Calu3 (cell line): ENCODE measurements around the gene CLCNKA. TPM values are rescaled to one million over a fixed set of nuclear protein-coding genes. Genes with fewer than 3 reads are reported as not detected.

Experiments used
- BruUV-seq: library from RNA; stranded (reverse); fragments of 400-500 nt; replicated peaks from 2 replicates; lab custom pipeline; 2021; lab: Mats Ljungman, UMichigan
- CTCF ChIA-PET: fragments of 300-600 bp; sonication (Branson Sonifier 250); formaldehyde crosslinking; loops from one replicate; lab custom pipeline; 2022; ENCODE audit warnings: antibody characterized with exemption; lab: Charles Lee
- DNase-seq: peaks from one replicate; pipeline ENCODE4 v3.0.0; 2022
- H3K27ac Mint-ChIP-seq: one replicate; pipeline ENCODE4 v1.8.0; 2022; ENCODE audit warnings: mixed read lengths; ENCODE audit not compliant: unreplicated experiment
- H3K27me3 Mint-ChIP-seq: one replicate; pipeline ENCODE4 v1.8.0; 2022; ENCODE audit warnings: mixed read lengths; ENCODE audit not compliant: unreplicated experiment
- H3K36me3 Mint-ChIP-seq: one replicate; pipeline ENCODE4 v1.8.0; 2022; ENCODE audit warnings: mild to moderate bottlenecking, moderate library complexity, mixed read lengths; ENCODE audit not compliant: insufficient read depth, unreplicated experiment
- H3K4me1 Mint-ChIP-seq: one replicate; pipeline ENCODE4 v1.8.0; 2022; ENCODE audit warnings: mild to moderate bottlenecking, low read depth, mixed read lengths; ENCODE audit not compliant: unreplicated experiment
- H3K4me3 Mint-ChIP-seq: one replicate; pipeline ENCODE4 v1.8.0; 2022; ENCODE audit warnings: mild to moderate bottlenecking, low read depth, moderate library complexity, mixed read lengths; ENCODE audit not compliant: unreplicated experiment
- H3K9me3 Mint-ChIP-seq: one replicate; pipeline ENCODE4 v1.8.0; 2022; ENCODE audit warnings: low read depth, mixed read lengths; ENCODE audit not compliant: unreplicated experiment
- CTCF ChIP-seq: fragments of 200-600 bp; IDR thresholded peaks from one replicate; pipeline ENCODE4 v1.8.0; 2022; ENCODE audit warnings: antibody characterized with exemption; ENCODE audit not compliant: unreplicated experiment
- intact Hi-C: fragments of 100-400 bp; cut with micrococcal nuclease; formaldehyde crosslinking; loops from one replicate; pipeline ENCODE4 v1.10.0; 2022; ENCODE audit not compliant: unreplicated experiment
- total RNA-seq: library from RNA; stranded (reverse); gene quantifications from 2 replicates; pipeline ENCODE4 v1.2.3, GENCODE V29; 2022

Gene CLCNKA
- total RNA-seq, 1 experiment from 2014 or later, result not detected

- peak; percentile 51 for DNase-seq
- Mint-ChIP-seq H3K4me1 (peaks cover 18% of the 10 kb centered on the region), H3K4me3 (peak within 1 kb of the TSS; percentile 52), H3K27ac (peak within 1 kb of the TSS; percentile 82), H3K9me3 (no peaks in the 10 kb centered on the region), H3K27me3 (no peaks in the 10 kb centered on the region), H3K36me3 (no peaks in the 10 kb centered on the region)
- CTCF ChIA-PET, result interaction anchor here (0.6 kb wide), 1 partner anchor 291 kb away, joined by 3 read pairs; no protein-coding TSS in a partner anchor
- intact Hi-C loops, result no loop called here
- no TSS peak for BruUV-seq
- no peak for TF ChIP-seq CTCF
Measured at GRCh38 chr1:16073490-16074119, 51.8 kb downstream of the CLCNKA start, which contains the start of gene FAM131C. FAM131C (minus strand) TSS chr1:16073651; CDS start chr1:16073442, 209 bp downstream.

GRCh38 chr1:16074217-16074616 lies 52.4 kb downstream of the CLCNKA start:
- CTCF ChIA-PET, result no interaction called here
- H3K4me1 Mint-ChIP-seq, result peaks cover 23% of the 10 kb centered on the region
- H3K27ac Mint-ChIP-seq, result peak overlapping the region; percentile 82

GRCh38 chr1:16075337-16076030 lies 53.6 kb downstream of the CLCNKA start:
- no peaks in the 10 kb centered on the region for H3K36me3 Mint-ChIP-seq
- no peak overlapping the region for H3K27ac Mint-ChIP-seq
- BruUV-seq, result no TSS peak
- no peaks in the 10 kb centered on the region for H3K9me3 Mint-ChIP-seq
- CTCF ChIA-PET, result interaction anchor here (0.6 to 0.7 kb wide), 2 partner anchors 115 to 262 kb away, joined by 4 to 10 read pairs; no protein-coding TSS in a partner anchor
- no peak for DNase-seq
- TF ChIP-seq CTCF, result no peak
- no peaks in the 10 kb centered on the region for H3K27me3 Mint-ChIP-seq
- peaks cover 25% of the 10 kb centered on the region for H3K4me1 Mint-ChIP-seq
- intact Hi-C loops, result loop anchor here (5.0 kb wide), 1 partner anchor 292 kb away; the partner anchor contains the start of gene SZRD1
- H3K4me3 Mint-ChIP-seq, result no peak overlapping the region

More at GRCh38 chr1:16074217-16074616, 52.4 kb downstream of the CLCNKA start:
- no peaks in the 10 kb centered on the region for H3K36me3 Mint-ChIP-seq
- H3K27me3 Mint-ChIP-seq, result no peaks in the 10 kb centered on the region
- intact Hi-C loops, result no loop called here
- H3K9me3 Mint-ChIP-seq, result no peaks in the 10 kb centered on the region
- no peak for TF ChIP-seq CTCF
- no peak for DNase-seq
- no TSS peak for BruUV-seq
- H3K4me3 Mint-ChIP-seq, result peak overlapping the region; percentile 39

GRCh38 chr1:16076031-16076864 lies 54.4 kb downstream of the CLCNKA start:
- Mint-ChIP-seq H3K27ac (no peak overlapping the region), H3K4me3 (no peak overlapping the region)

More at GRCh38 chr1:16076031-16076864, 54.4 kb downstream of the CLCNKA start:
- Mint-ChIP-seq H3K27me3 (no peaks in the 10 kb centered on the region), H3K9me3 (no peaks in the 10 kb centered on the region), H3K36me3 (no peaks in the 10 kb centered on the region), H3K4me1 (peaks cover 25% of the 10 kb centered on the region)
- no peak for DNase-seq
- no TSS peak for BruUV-seq
- no peak for TF ChIP-seq CTCF
- intact Hi-C loops, result loop anchor here (5.0 kb wide), 1 partner anchor 291 kb away; the partner anchor contains the start of gene SZRD1
- CTCF ChIA-PET, result no interaction called here
